Activated CD8-positive, alpha-beta memory T cell treated with anti-CD3 and anti-CD28 coated beads, Interleukin-2, amount 50 U/mL, for 1 hour (primary cell): ENCODE results near the gene ZMIZ2.
"Not testable (repeated sequence)": the region's sequence is repeated elsewhere in the genome, so short reads cannot be mapped to it uniquely, and the experiment has no call there.

Experiments
- DNase-seq: peaks from one replicate; pipeline ENCODE4 v3.0.0-alpha.2; 2020; ENCODE audit errors: extremely low read depth

Gene ZMIZ2

DNA sequence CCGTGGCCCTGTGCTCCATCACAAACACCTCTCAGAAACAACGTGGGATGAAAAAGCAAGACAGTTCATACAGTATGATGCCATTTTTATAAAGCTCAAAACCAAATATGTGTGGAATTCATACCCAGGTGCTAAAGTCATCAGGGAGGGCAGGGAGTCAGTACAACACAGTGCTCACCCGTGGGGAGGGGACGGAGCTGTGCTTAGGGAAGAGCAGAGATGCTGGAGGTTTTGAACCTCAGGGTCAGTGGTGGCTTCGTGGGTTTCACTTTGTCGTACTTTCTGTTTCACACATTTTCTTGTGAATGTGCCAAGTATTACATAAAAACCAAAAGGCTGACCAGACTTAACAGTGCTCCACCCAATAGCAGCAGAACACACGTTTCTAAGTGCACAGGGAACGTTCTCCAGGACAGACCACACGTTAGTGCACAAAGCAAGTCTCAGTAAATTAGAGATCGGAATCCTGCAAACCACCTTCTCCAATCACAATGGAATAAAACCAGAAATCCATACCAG, 21.2 kb downstream of the ZMIZ2 start:
- DNase-seq, result no peak

DNA sequence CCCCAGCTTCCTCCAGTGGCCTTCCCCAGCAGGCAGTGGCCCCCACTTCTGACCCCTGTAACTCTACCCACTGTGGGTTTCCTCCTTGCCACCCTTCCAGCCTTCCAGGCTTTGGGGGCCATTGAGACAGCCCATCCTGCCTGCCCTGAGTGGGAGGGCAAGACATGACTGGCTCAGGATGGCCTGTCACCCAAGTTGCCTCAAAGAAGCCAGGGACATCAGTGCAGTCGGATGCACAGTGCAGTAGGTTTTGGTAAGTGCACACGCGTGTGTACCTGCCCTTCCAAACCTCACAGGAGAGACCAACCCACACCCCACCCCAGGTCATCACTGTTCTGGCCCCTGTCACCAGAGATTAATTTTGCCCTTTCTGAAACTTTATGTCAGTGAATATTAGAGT, 22.7 kb downstream of the ZMIZ2 start:
- no peak for DNase-seq

- DNase-seq, result no peak
Observed at GRCh38 chr7:44772440-44772839, 23.8 kb downstream of the ZMIZ2 start.

- DNase-seq, result no peak
Observed at GRCh38 chr7:44772867-44773266, 24.2 kb downstream of the ZMIZ2 start.

GRCh38 chr7:44774486-44774885, 25.8 kb downstream of the ZMIZ2 start:
- not testable (repeated sequence) for DNase-seq

GRCh38 chr7:44775383-44776107, 26.9 kb downstream of the ZMIZ2 start:
- no peak for DNase-seq

- no peak for DNase-seq
Observed at GRCh38 chr7:44776211-44776610, 27.6 kb downstream of the ZMIZ2 start.

DNA sequence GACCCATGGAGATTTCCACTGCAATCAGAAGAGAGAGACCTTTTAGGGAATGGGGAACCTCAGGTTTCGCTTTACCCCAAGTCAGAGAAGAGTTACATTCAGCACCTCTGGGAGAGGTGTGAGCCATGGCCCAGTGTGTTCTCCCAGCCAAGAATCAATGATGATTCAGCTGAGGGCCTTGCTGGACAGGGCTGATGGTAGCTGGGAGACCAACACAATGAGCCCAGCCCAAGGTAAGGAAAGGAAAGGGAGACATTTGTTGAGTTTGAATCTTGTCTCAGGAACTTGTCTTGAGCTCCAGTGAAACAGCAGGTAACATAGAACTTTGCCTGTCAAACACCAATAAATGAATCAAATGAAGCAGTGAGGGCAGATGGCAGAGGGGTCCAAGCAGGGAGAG, 33.8 kb downstream of the ZMIZ2 start:
- DNase-seq, result no peak

DNA sequence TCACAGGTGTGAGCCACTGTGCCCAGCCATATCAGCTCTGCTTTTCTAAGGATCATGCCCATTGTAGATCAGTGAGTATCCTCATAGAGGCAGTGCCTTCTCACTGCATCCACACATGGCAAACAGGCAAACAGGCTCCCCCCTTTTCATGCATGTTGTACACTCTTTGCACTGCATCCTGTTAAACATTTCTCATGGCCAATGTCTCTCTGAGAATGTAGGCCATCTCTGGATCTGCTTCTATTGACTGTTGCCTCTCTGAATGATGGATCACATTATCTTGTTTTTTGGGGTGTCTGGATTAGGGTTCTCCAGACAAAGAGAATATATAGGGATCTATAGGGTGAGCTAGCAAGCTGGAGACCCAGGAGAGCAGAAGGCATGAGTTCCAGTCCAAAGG, 34.8 kb downstream of the ZMIZ2 start:
- DNase-seq, result no peak

GRCh38 chr7:44784364-44784763, 35.7 kb downstream of the ZMIZ2 start:
- DNase-seq, result no peak

DNA sequence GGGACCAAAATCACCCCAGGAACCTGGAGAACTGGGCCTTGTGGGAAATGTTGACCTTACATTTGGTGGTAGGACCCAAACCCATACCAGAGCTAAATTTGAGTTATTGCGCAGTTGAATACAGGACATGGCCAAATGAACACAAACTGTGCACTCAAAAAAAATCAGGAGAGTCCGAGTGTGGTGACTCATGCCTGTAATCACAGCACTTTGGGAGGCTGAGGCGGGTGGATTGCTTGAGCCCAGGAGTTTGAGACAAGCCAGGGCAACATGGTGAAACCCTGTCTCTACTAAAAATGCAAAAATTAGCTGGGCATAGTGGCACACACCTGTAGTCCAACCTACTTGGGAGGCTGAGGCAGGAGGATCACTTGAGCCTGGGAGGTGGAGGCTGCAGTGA, 36.6 kb downstream of the ZMIZ2 start:
- not testable (repeated sequence) for DNase-seq

DNA sequence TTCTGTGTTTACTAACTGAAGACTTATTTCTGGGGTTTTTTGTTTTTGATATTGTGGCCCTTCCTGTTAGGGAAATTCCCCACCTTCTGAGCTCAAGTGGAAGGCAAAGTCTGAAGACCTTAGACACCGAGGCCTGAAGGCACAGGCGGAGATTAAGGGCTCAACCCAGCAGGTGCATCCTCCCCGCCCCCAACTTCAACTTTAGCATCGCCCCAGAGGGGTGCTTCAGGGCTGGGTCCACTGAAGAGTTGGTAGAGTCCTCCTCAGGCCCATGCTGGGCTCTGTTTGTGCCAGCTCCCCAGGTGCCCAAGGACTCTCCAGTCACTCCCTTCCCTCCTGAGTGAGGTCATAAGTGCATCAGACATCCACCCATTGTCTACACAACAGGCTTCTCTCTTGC, 38.4 kb downstream of the ZMIZ2 start:
- no peak for DNase-seq

DNA sequence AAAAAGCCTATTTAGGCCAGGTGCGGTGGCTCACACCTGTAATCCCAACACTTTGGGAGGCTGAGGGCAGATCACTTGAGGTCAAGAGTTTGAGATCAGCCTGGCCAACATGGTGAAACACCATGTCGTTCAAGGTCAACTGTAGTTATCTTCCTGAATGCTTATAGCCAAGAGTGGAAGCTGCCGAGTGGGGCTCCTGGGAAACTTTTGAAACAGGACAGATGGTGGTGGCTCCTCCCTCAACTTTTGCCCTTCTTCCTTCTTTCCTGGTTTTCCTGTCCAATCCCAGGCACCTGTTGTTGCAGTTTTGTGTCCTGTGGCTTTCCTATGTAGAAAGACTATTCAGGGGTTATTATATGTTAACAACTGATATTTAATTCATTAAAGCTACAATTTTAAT, 39.1 kb downstream of the ZMIZ2 start:
- DNase-seq, result no peak

DNA sequence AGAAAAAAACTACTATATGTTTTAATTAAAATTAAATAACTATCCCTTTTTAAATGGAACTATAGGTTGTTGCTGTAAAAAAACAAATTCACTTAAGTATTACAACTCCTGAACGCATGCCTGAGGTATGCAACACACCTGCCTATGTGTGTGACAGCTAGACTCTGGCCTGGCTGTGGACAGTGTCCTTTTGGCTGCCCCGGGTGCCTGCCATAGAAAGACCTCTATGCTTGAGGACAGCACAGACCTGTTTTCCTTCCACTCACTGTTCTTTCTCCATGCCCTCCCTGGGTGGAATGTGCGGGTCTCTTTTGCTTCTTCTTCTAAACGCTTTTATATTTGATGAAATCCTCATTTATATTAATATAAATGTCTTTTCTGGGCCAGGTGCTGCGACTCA, 41.3 kb downstream of the ZMIZ2 start:
- DNase-seq, result no peak

- DNase-seq, result no peak
Observed at GRCh38 chr7:44791278-44792219, 42.9 kb downstream of the ZMIZ2 start.

DNA sequence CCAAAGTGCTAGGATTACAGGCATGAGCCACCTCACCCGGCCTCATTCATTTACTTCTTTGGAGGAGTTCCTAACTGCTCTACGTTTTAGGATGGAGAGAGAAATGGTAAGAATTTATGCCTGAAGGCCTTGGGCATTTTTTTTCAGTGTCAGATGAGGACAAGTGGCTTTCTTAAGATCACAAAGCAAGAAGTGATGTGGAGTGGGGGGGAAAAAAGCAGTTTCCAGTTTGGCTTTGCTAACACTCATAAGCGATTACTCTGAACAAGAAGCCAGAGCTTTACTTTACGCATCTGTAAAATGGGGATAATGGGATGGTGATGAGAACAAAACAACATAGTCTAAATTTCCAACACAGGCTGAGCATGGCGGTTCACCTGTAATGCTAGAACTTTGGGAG, 45.3 kb downstream of the ZMIZ2 start:
- no peak for DNase-seq

- DNase-seq, result no peak
Observed at GRCh38 chr7:44794331-44794730, 45.7 kb downstream of the ZMIZ2 start.

GRCh38 chr7:44796034-44796503, 47.4 kb downstream of the ZMIZ2 start:
- no peak for DNase-seq

DNA sequence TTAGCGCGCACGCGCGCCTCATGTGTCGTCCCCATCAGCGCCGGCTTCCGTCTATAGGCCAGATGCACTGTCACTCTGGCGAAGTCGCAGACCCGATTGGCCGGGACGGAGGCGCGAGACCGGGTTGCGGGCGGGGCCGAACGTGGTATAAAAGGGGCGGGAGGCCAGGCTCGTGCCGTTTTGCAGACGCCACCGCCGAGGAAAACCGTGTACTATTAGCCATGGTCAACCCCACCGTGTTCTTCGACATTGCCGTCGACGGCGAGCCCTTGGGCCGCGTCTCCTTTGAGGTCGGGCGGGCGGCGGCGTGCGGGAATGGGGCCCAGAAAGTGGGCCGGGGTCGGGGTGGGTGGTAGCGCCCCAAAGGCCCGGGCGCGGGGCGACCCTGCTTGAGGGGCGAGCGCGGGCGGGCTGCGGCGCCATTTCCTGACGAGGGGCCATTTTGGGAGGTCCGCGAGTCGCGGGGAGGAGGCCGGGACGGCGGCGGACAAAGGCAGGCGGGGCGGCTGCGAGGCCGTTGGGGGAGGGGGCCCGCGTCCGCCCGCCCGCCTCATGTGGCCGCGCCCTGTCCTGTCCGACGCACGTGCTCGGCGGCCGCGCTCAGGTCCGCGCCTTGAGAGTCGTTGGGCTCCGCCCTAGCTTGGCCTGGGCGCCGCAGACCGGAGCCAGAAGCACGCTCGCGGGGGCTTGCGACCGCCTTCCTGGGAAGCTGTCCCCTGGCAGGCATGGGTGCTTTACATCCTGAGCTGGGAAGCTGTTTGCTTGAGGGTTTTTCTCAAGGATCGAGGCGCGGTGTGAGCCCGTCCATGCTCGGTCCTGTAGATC, 48.1 kb downstream of the ZMIZ2 start, which contains the start of gene PPIA:
PPIA (plus strand) TSS at position 178 of the 825 bp plus-strand sequence; CDS start at position 222, 44 bp downstream.
- DNase-seq, result peak; percentile 98

GRCh38 chr7:44797329-44798258, 48.9 kb downstream of the ZMIZ2 start:
- DNase-seq, result peak; percentile 57
